CD4-positive, alpha-beta T cell treated with Interleukin-4 for 4 hours (primary cell): ENCODE measurements around the gene RHOB.
"Not testable (repeated sequence)": the region's sequence is repeated elsewhere in the genome, so short reads cannot be mapped to it uniquely, and the experiment has no call there.

Experiments used
- DNase-seq: peaks from one replicate; pipeline ENCODE4 v3.0.0-alpha.2; 2020

The RHOB gene

GRCh38 chr2:20480913-20481312 is 34.0 kb downstream of the RHOB start:
- no peak for DNase-seq

GRCh38 chr2:20481798-20482405 is 35.0 kb downstream of the RHOB start:
- no peak for DNase-seq

- no peak for DNase-seq
Observed at GRCh38 chr2:20482725-20483124, 35.9 kb downstream of the RHOB start.

- DNase-seq = no peak
Observed at GRCh38 chr2:20483194-20483895, 36.5 kb downstream of the RHOB start.

GRCh38 chr2:20484034-20484617 is 37.3 kb downstream of the RHOB start:
- DNase-seq = no peak

- no peak for DNase-seq
Observed at GRCh38 chr2:20484810-20485611, 38.1 kb downstream of the RHOB start.

- DNase-seq = no peak
Observed at GRCh38 chr2:20485612-20486388, 38.9 kb downstream of the RHOB start.

GRCh38 chr2:20486571-20486970 is 39.7 kb downstream of the RHOB start:
- DNase-seq = no peak

GRCh38 chr2:20487030-20487391 is 40.1 kb downstream of the RHOB start:
- DNase-seq = no peak

GRCh38 chr2:20487392-20488174 is 40.7 kb downstream of the RHOB start:
- no peak for DNase-seq

GRCh38 chr2:20488201-20488641 is 41.3 kb downstream of the RHOB start:
- no peak for DNase-seq

- DNase-seq = no peak
Observed at GRCh38 chr2:20488782-20489181, 41.9 kb downstream of the RHOB start.

GRCh38 chr2:20490300-20491181 is 43.7 kb downstream of the RHOB start:
- no peak for DNase-seq

GRCh38 chr2:20491739-20492531 is 45.1 kb downstream of the RHOB start:
- no peak for DNase-seq

- not testable (repeated sequence) for DNase-seq
Observed at GRCh38 chr2:20493095-20493494, 46.2 kb downstream of the RHOB start.

GRCh38 chr2:20494241-20494640 is 47.4 kb downstream of the RHOB start:
- no peak for DNase-seq

- no peak for DNase-seq
Observed at GRCh38 chr2:20496076-20496872, 49.4 kb downstream of the RHOB start.

GRCh38 chr2:20496942-20497341 is 50.1 kb downstream of the RHOB start:
- DNase-seq = no peak
